GM19193 (cell line): ENCODE results near the gene PIGR.

Experiments
- POLR2A ChIP-seq: IDR thresholded peaks from 4 replicates; pipeline ENCODE4 v1.6.1; 2011; ENCODE audit not compliant: insufficient read depth, insufficient read length; ENCODE audit errors: extremely low read depth

PIGR gene, protein sequence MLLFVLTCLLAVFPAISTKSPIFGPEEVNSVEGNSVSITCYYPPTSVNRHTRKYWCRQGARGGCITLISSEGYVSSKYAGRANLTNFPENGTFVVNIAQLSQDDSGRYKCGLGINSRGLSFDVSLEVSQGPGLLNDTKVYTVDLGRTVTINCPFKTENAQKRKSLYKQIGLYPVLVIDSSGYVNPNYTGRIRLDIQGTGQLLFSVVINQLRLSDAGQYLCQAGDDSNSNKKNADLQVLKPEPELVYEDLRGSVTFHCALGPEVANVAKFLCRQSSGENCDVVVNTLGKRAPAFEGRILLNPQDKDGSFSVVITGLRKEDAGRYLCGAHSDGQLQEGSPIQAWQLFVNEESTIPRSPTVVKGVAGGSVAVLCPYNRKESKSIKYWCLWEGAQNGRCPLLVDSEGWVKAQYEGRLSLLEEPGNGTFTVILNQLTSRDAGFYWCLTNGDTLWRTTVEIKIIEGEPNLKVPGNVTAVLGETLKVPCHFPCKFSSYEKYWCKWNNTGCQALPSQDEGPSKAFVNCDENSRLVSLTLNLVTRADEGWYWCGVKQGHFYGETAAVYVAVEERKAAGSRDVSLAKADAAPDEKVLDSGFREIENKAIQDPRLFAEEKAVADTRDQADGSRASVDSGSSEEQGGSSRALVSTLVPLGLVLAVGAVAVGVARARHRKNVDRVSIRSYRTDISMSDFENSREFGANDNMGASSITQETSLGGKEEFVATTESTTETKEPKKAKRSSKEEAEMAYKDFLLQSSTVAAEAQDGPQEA

GRCh38 chr1:206946261-206946660, at the start of gene PIGR:
PIGR (minus strand) TSS chr1:206946466; CDS start chr1:206940531, 5,935 bp downstream.
- no peak for TF ChIP-seq POLR2A

DNA sequence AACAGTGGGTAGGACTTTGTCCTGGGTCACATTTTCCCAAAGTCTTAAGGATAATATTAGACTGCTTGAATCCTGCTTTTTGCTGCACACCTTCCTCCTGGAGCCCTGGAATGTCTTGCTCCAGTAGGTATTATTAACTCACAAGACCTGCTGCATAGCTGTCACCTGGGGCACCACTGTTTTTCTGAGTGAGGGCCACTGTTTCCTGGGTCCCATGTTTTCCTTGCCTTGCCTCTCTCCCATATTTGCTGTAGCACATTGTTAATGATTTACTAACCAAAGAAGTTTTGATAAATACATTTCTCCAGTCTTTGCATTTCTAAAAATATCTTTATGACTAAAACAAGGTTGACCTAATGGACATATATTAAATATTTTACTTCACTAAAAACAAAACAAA, 46.5 kb upstream of the PIGR start:
- no peak for TF ChIP-seq POLR2A

DNA sequence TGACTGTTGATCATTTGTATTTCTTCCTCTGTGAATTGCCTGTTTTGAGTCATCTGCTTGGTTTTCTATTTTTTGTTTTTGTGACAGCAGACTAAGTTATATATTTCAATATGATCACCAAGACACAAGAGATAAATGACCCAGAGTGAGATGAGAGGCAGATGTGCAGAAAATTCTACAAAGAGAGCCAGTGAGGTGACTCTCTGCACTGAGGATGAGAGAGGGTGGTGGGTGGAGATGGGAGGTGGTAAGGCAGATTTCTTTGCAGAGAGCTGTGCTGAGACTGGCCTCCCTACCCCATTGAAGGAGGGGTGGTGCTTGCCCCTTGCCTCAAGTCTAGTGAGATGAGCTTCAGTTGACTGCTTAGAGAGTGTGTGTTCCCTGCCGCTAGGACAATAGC, 41.6 kb upstream of the PIGR start:
- TF ChIP-seq POLR2A, result no peak

GRCh38 chr1:206986885-206987284, 40.6 kb upstream of the PIGR start:
- TF ChIP-seq POLR2A, result no peak

DNA sequence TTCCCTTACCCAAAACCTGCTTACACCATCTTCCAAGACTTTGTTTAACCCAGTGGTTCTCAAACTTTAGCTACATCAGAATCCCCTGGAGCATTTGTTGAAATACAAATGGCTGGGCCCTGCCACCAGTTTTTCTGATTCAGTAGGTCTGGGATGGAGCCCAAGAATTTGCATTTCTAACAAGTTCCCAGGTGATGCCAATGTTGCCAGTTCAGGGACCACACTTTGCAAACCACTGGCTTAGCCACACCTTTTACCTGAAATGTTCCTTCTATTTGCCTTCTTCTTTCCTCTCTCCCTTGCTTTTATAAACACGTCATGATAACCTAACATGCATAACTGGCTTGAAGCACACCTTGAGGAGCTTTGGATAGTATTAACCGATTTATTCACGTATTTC, 40.1 kb upstream of the PIGR start:
- no peak for TF ChIP-seq POLR2A

- no peak for TF ChIP-seq POLR2A
These were observed 39.0 kb upstream of the PIGR start for GRCh38 chr1:206985162-206985749.

DNA sequence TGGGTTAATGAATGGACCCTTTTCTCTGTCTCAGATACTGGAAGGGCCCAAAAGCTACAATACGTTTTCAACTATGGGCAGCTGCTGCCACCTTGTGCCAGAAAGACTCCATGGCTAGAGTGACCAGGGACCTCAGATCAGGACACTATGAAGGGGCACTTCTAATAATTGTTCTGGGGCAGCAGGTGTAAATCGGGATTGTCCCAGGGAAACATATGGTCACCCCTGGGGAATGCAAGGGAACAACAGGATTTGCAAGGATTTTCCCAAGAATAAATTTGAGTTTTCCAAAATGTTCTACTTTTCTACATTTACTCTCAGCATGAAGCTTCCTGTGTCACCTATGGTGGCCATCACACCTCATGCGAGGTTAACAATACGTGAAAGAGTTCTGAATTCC, 36.0 kb upstream of the PIGR start:
- no peak for TF ChIP-seq POLR2A

DNA sequence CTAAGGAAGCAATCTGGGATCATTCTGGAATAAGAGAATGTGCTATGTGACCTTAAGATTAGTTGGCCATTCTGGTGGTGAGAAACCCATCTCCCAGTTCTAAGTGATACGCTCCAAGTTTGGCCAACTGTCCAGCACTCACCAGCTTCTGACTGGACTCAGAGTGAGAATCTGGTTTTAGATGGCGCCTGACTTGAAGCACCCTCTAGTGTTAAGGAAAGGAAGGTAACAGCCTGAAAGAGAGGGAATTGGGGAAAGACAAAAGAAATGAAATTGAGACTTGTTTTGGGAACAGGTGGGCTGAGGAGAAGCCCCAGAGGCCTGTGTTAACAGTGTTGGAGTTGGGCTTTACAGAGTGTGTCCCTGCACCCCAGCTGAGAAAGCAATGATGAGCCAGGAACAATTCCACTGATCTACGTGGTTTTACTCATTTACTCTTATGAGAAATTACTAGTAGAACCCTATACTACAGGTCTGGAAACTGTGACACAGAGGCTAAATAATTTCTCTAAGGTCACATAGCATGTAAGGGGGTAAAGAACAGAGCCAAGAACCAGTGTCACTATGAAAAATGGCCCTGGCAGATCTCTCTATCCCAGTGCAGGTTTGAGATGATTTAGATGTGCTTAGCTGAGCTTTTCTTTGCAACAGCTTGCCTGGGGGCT, 33.2 kb upstream of the PIGR start:
- no peak for TF ChIP-seq POLR2A

DNA sequence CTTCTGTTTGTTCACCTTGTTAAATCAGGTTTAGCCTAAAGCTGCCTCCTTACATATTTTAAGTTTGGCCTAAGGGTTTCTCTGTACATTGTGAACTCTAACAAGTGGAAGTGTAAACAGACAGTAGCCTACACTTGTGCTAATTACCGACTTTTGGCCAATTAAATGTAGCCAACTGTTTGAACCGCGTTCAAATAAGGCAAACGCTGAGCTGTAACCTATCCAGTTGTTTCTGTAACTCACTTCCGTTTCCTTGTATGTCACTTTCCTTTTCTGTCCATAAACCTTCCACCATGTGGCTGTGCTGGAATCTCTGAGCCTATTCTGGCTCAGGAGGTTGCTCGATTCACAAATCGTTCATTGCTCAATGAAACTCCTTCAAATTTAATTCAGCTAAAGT, 32.0 kb upstream of the PIGR start:
- TF ChIP-seq POLR2A, result no peak

- TF ChIP-seq POLR2A, result no peak
These were observed 29.0 kb upstream of the PIGR start for GRCh38 chr1:206975306-206975705.

- TF ChIP-seq POLR2A, result no peak
These were observed 27.9 kb upstream of the PIGR start for GRCh38 chr1:206974140-206974539.

- no peak for TF ChIP-seq POLR2A
These were observed 26.5 kb upstream of the PIGR start for GRCh38 chr1:206972728-206973127.

DNA sequence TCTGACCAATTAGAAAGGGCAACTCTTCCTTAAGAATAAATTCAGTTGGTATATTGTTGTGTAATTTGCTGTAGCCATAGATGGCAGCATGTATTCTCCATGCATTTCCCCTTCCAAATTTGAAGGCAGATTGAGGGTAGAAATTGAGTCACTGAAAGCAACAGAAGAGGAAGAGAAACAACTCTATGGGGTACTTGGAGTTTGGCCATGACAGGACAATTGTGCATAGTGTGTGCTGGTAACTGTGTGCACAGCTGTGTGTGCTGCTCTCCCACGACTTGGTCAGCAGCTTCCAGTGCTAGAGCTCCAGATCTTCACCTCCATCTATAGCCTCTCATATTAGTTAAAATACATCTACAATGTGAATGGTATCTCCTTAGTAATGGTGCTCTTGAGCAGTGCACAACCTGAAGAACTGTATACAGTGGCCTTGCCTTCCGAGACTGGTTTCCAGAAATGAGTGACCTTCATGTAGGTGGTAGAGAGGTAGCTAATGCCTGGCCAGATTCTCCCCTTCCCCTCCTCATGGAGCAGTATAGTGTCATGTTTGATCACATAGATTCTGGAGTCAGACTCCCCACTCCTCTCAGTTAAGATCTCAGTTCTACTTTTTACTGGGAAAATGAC, 24.9 kb upstream of the PIGR start:
- TF ChIP-seq POLR2A, result peak; percentile 20

DNA sequence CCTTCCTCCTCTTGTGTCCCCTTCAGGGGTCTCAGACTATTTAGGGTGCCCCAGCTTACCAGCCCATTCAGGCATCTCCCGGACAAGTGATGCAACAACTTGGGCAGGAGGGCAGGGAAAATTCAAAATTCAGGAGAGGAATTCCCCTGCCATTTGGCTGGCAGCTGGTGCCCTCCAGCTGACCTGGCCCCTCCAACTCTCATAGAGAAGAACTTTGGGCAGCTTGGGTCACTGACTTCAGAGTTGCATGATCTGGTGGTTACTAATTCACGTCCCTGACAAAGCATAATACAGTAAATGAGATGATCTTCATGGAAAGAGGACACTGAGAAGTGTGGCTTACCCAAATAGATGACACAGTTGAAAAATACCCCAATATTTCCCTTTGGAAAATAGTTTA, 24.2 kb upstream of the PIGR start, which contains the start of gene FCAMR:
Gene FCAMR, minus strand, starts transcription at position 15 of the 400 bp plus-strand sequence. CDS start 335 bp downstream, outside the sequence.
- no peak for TF ChIP-seq POLR2A
